Psoas muscle (tissue), 8 donors: ENCODE measurements around the gene TMEM79. TPM values are rescaled to one million over a fixed set of nuclear protein-coding genes. Genes with fewer than 3 reads are reported as not detected.
A peak's percentile ranks its signal among the peaks of the same experiment; 100 is the strongest.

Experiments
- ATAC-seq, 4 donors: fragments of 200-7000 bp; cut with Tn5 transposase; one replicate each; pipeline ENCODE4 v1.9.1; 2020; ENCODE audit warnings: moderate library complexity in 3 of 4, mild to moderate bottlenecking in 2 of 4
- DNase-seq, 2 donors: peaks; one replicate each; pipeline ENCODE4 v3.0.0-alpha.2; 2020
- H3K27ac ChIP-seq: fragments of 200-600 bp; one replicate; pipeline ENCODE4 v1.8.0; 2022
- H3K27me3 ChIP-seq, 3 donors: fragments of 200-600 bp in 1 of 3; one replicate each; pipeline versions ENCODE4 v1.6.1 to v1.8.0; 2013 to 2022; ENCODE audit warnings: low read length in 2 of 3, mild to moderate bottlenecking in 2 of 3, moderate library complexity in 1 of 3; ENCODE audit not compliant: insufficient read depth in 3 of 3
- H3K36me3 ChIP-seq, 2 donors: fragments of 200-600 bp in 1 of 2; one replicate each; pipeline versions ENCODE4 v1.6.1 to v1.8.0; 2013 to 2022; ENCODE audit warnings: low read depth in 1 of 2, mild to moderate bottlenecking in 1 of 2, moderate library complexity in 1 of 2; ENCODE audit not compliant: insufficient read depth in 1 of 2
- H3K4me1 ChIP-seq: fragments of 200-600 bp; one replicate; pipeline ENCODE4 v1.8.0; 2022
- H3K4me3 ChIP-seq: fragments of 200-600 bp; one replicate; pipeline ENCODE4 v1.8.0; 2022; ENCODE audit warnings: mild to moderate bottlenecking
- H3K9me3 ChIP-seq: fragments of 200-600 bp; one replicate; pipeline ENCODE4 v1.8.0; 2022
- CTCF ChIP-seq: fragments of 200-600 bp; IDR thresholded peaks from one replicate; pipeline ENCODE4 v1.8.0; 2022; ENCODE audit warnings: antibody characterized with exemption
- WGBS, 3 donors: extraction: QIAGEN DNeasy Blood & Tissue Kit; methylation state at CpG; one replicate each; pipeline versions ENCODE4 v1.1.6 to v1.1.7; 2013; 5-methylcytosine and 5-hydroxymethylcytosine counted together
- intact Hi-C, 2 donors: fragments of 100-400 bp; cut with DNase I; formaldehyde crosslinking; loops; one replicate each; pipeline versions ENCODE4 v1.11.0 to v1.14.2; 2022
- polyA plus RNA-seq, 3 donors: library from polyadenylated mRNA; stranded (reverse); fragments of 200-250 nt; gene quantifications; one replicate each; pipeline ENCODE4 v1.2.3, GENCODE V29; 2013
- total RNA-seq, 4 donors: library from RNA; stranded (reverse); fragmentation: NEBNext Ultra II Directional in 2 of 4; extraction: Animal tissue kit (Norgen Biotek cat#: 25700) in 2 of 4; gene quantifications; one replicate each; pipeline versions ENCODE4 v1.2.1 to v1.2.4, GENCODE V29; 2021 to 2023
- donor health status: healthy with polysubstance abuse.
- donor health status: DM: no; HTN: no; CAD: no; lungs with moderate emphysema.
- donor health status: Bipolar disorder and iron deficiency.
- donor health status: healthy.
- donor health status: DM: yes; HTN: yes; CAD: no.
- donor health status: DM: no; HTN: no; CAD: no.
- donor health status: DM: no; HTN: no; CAD: no.
- donor health status: DM: yes; HTN: yes; CAD: no.

The TMEM79 gene
- total and polyA plus RNA-seq, 7 donors, result 0.69 to 3.6 (median 0.99) TPM

- intact Hi-C loops, result no loop called here
- H3K9me3 ChIP-seq, result no peaks in the 10 kb centered on the region
- DNase-seq, result no peak
- no peak for TF ChIP-seq CTCF
- H3K36me3 ChIP-seq, result peaks cover 0 to 46% of the 10 kb centered on the region in 2 donors
- peaks cover 0 to 17% (median 10%) of the 10 kb centered on the region in 3 donors for H3K27me3 ChIP-seq
- 71 to 80% (median 79%) methylated on average over 2 to 4 of the region's 4 CpGs for WGBS, 3 donors
- H3K4me1 ChIP-seq, result peaks cover 9% of the 10 kb centered on the region
- no peak overlapping the region for H3K27ac ChIP-seq
- no peak for ATAC-seq
- H3K4me3 ChIP-seq, result no peak overlapping the region
Measured at GRCh38 chr1:156248323-156248683, 35.8 kb upstream of the TMEM79 start.

- DNase-seq (peak in 1 of 2 donors; percentile 44), ATAC-seq (no peak)
- intact Hi-C loops, result no loop called here
- Histone ChIP-seq H3K4me3 (no peak overlapping the region), H3K4me1 (peaks cover 9% of the 10 kb centered on the region), H3K36me3 (peaks cover 0 to 59% of the 10 kb centered on the region in 2 donors), H3K27me3 (peaks cover 0 to 17% (median 10%) of the 10 kb centered on the region in 3 donors), H3K9me3 (no peaks in the 10 kb centered on the region), H3K27ac (no peak overlapping the region)
- TF ChIP-seq CTCF, result no peak
- 83 to 89% (median 87%) methylated on average over 5 of the region's 5 CpGs for WGBS, 3 donors
Measured at GRCh38 chr1:156249593-156249992, 34.5 kb upstream of the TMEM79 start.

- intact Hi-C loops, result no loop called here
- H3K9me3 ChIP-seq, result no peaks in the 10 kb centered on the region
- no peaks in the 10 kb centered on the region for H3K4me1 ChIP-seq
- H3K4me3 ChIP-seq, result no peak overlapping the region
- peaks cover 0 to 79% of the 10 kb centered on the region in 2 donors for H3K36me3 ChIP-seq
- peaks cover 0 to 2% (median 0%) of the 10 kb centered on the region in 3 donors for H3K27me3 ChIP-seq
- 38 to 59% (median 54%) methylated on average over 3 of the region's 3 CpGs for WGBS, 3 donors
- ATAC-seq (no peak), DNase-seq (peak in 1 of 2 donors; percentile 51)
- H3K27ac ChIP-seq, result no peak overlapping the region
- no peak for TF ChIP-seq CTCF
Measured at GRCh38 chr1:156251527-156251926, 32.6 kb upstream of the TMEM79 start.

- no peaks in the 10 kb centered on the region for H3K4me1 ChIP-seq
- no peak overlapping the region for H3K27ac ChIP-seq
- ATAC-seq (no peak), DNase-seq (peak in 1 of 2 donors; percentile 21)
- H3K4me3 ChIP-seq, result no peak overlapping the region
- peaks cover under 1 to 100% of the 10 kb centered on the region in 2 donors for H3K36me3 ChIP-seq
- intact Hi-C loops, result no loop called here
- no peaks in the 10 kb centered on the region for H3K27me3 ChIP-seq
- WGBS, 3 donors, result 88 to 96% (median 93%) methylated on average over 3 of the region's 3 CpGs
- no peak for TF ChIP-seq CTCF
- H3K9me3 ChIP-seq, result no peaks in the 10 kb centered on the region
Measured at GRCh38 chr1:156253634-156254033, 30.5 kb upstream of the TMEM79 start.

- Histone ChIP-seq H3K4me1 (no peaks in the 10 kb centered on the region), H3K36me3 (peaks cover 16 to 100% of the 10 kb centered on the region in 2 donors), H3K27me3 (no peaks in the 10 kb centered on the region), H3K27ac (no peak overlapping the region), H3K4me3 (no peak overlapping the region), H3K9me3 (no peaks in the 10 kb centered on the region)
- TF ChIP-seq CTCF, result no peak
- intact Hi-C loops, result no loop called here
- ATAC-seq, result no peak
- DNase-seq, result no peak
- WGBS, 3 donors, result 87 to 93% (median 87%) methylated on average over 2 of the region's 2 CpGs
Measured at GRCh38 chr1:156257711-156258110, 26.4 kb upstream of the TMEM79 start.
